ENCODE measurements around the gene PHF21A.

Gene PHF21A

GRCh38 chr11:46105134-46105628, 16.1 kb downstream of the PHF21A start:
- H3K4me1 ChIP-seq (ENCODE audit: low read length) = peaks cover 1% of the 10 kb centered on the region
- no peaks in the 10 kb centered on the region for H3K27me3 ChIP-seq (ENCODE audit: low read depth, low read length)
- H3K79me2 ChIP-seq (ENCODE audit: low read length) = peaks cover 23% of the 10 kb centered on the region; the same call in 1 of the 2 replicates
- H3K4me2 ChIP-seq (ENCODE audit: low read length) = no peak overlapping the region
- H3K36me3 ChIP-seq (replicated peaks; ENCODE audit: low read depth, low read length) = no peaks in the 10 kb centered on the region
- H3K9me3 ChIP-seq (ENCODE audit: insufficient read depth, low read length) = no peaks in the 10 kb centered on the region
- no peak overlapping the region for H2AFZ ChIP-seq (ENCODE audit: low read depth, low read length)
- no peak overlapping the region for H3K27ac ChIP-seq (ENCODE audit: low read length)
- TF ChIP-seq EZH2phosphoT487 (IDR thresholded peaks at IDR 0.05; ENCODE audit: low read depth) = no peak
- no peak for TF ChIP-seq CTCF (IDR thresholded peaks at IDR 0.05; ENCODE audit: low read depth, low read length)
- no peak overlapping the region for H3K4me3 ChIP-seq (ENCODE audit: low read length)
- H3K9ac ChIP-seq (ENCODE audit: low read length) = no peak overlapping the region
- peaks cover 10% of the 10 kb centered on the region; the same call in 1 of the 2 replicates for H4K20me1 ChIP-seq (ENCODE audit: insufficient read depth, low read length)

- Histone ChIP-seq H3K4me2 (ENCODE audit: low read length) (no peak overlapping the region), H3K79me2 (ENCODE audit: low read length) (peaks cover 34% of the 10 kb centered on the region; the same call in 1 of the 2 replicates), H3K27me3 (ENCODE audit: low read depth, low read length) (no peaks in the 10 kb centered on the region), H3K4me3 (ENCODE audit: low read length) (no peak overlapping the region), H2AFZ (ENCODE audit: low read depth, low read length) (no peak overlapping the region), H4K20me1 (ENCODE audit: insufficient read depth, low read length) (peaks cover 24% of the 10 kb centered on the region; the same call in 1 of the 2 replicates), H3K4me1 (ENCODE audit: low read length) (peaks cover 13% of the 10 kb centered on the region), H3K36me3 (replicated peaks; ENCODE audit: low read depth, low read length) (no peaks in the 10 kb centered on the region), H3K27ac (ENCODE audit: low read length) (no peak overlapping the region), H3K9me3 (ENCODE audit: insufficient read depth, low read length) (no peaks in the 10 kb centered on the region), H3K9ac (ENCODE audit: low read length) (no peak overlapping the region)
- TF ChIP-seq CTCF (IDR thresholded peaks at IDR 0.05; ENCODE audit: low read depth, low read length) (no peak), EZH2phosphoT487 (IDR thresholded peaks at IDR 0.05; ENCODE audit: low read depth) (no peak)
These were observed 18.4 kb downstream of the PHF21A start for GRCh38 chr11:46102843-46103242.

- TF ChIP-seq EZH2phosphoT487 (IDR thresholded peaks at IDR 0.05; ENCODE audit: low read depth) (no peak), CTCF (IDR thresholded peaks at IDR 0.05; ENCODE audit: low read depth, low read length) (no peak)
- Histone ChIP-seq H3K4me2 (ENCODE audit: low read length) (peak overlapping the region; percentile 65; the same call in 1 of the 2 replicates), H3K79me2 (ENCODE audit: low read length) (peaks cover 39% of the 10 kb centered on the region), H3K9ac (ENCODE audit: low read length) (no peak overlapping the region), H2AFZ (ENCODE audit: low read depth, low read length) (no peak overlapping the region), H3K27ac (ENCODE audit: low read length) (no peak overlapping the region), H3K4me3 (ENCODE audit: low read length) (no peak overlapping the region), H4K20me1 (ENCODE audit: insufficient read depth, low read length) (peaks cover 33% of the 10 kb centered on the region; the same call in 1 of the 2 replicates), H3K9me3 (ENCODE audit: insufficient read depth, low read length) (no peaks in the 10 kb centered on the region), H3K27me3 (ENCODE audit: low read depth, low read length) (no peaks in the 10 kb centered on the region), H3K36me3 (replicated peaks; ENCODE audit: low read depth, low read length) (no peaks in the 10 kb centered on the region), H3K4me1 (ENCODE audit: low read length) (peaks cover 13% of the 10 kb centered on the region)
These were observed 20.6 kb downstream of the PHF21A start for GRCh38 chr11:46100670-46101069.

GRCh38 chr11:46099963-46100316, 21.3 kb downstream of the PHF21A start:
- Histone ChIP-seq H3K79me2 (ENCODE audit: low read length) (peaks cover 39% of the 10 kb centered on the region), H3K4me3 (ENCODE audit: low read length) (peak overlapping the region; percentile 30)

More at GRCh38 chr11:46099963-46100316, 21.3 kb downstream of the PHF21A start:
- Histone ChIP-seq H3K36me3 (replicated peaks; ENCODE audit: low read depth, low read length) (no peaks in the 10 kb centered on the region), H3K4me1 (ENCODE audit: low read length) (peaks cover 13% of the 10 kb centered on the region), H3K9me3 (ENCODE audit: insufficient read depth, low read length) (no peaks in the 10 kb centered on the region), H3K27ac (ENCODE audit: low read length) (no peak overlapping the region), H3K4me2 (ENCODE audit: low read length) (peak overlapping the region; percentile 65), H3K9ac (ENCODE audit: low read length) (peak overlapping the region; percentile 12; the same call in 1 of the 2 replicates), H4K20me1 (ENCODE audit: insufficient read depth, low read length) (peaks cover 33% of the 10 kb centered on the region; the same call in 1 of the 2 replicates), H3K27me3 (ENCODE audit: low read depth, low read length) (no peaks in the 10 kb centered on the region), H2AFZ (ENCODE audit: low read depth, low read length) (no peak overlapping the region)
- TF ChIP-seq CTCF (IDR thresholded peaks at IDR 0.05; ENCODE audit: low read depth, low read length) = no peak
- no peak for TF ChIP-seq EZH2phosphoT487 (IDR thresholded peaks at IDR 0.05; ENCODE audit: low read depth)

Data from OCI-LY3 (cell line).